NCI-H1105 (cell line): Measurements from ENCODE around the gene NXPE3.
"Not testable (repeated sequence)": the region's sequence is repeated elsewhere in the genome, so short reads cannot be mapped to it uniquely, and the experiment has no call there.

ENCODE experiments used
- DNase-seq: peaks from one replicate; lab custom pipeline; 2025; lab: John Stamatoyannopoulos, UW

Gene NXPE3

DNA sequence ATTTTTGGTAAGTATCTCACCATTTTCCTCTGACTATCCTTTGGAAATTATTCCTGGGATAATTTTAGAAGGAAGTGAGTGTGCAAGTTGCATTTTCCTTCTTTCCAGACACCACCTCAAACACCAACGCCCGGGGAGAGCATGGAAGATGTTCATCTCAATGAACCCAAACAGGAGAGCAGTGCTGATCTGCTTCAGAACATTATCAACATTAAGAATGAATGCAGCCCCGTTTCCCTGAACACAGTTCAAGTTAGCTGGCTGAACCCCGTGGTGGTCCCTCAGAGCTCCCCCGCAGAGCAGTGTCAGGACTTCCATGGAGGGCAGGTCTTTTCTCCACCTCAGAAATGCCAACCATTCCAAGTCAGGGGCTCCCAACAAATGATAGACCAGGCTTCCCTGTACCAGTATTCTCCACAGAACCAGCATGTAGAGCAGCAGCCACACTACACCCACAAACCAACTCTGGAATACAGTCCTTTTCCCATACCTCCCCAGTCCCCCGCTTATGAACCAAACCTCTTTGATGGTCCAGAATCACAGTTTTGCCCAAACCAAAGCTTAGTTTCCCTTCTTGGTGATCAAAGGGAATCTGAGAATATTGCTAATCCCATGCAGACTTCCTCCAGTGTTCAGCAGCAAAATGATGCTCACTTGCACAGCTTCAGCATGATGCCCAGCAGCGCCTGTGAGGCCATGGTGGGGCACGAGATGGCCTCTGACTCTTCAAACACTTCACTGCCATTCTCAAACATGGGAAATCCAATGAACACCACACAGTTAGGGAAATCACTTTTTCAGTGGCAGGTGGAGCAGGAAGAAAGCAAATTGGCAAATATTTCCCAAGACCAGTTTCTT lies 74.2 kb downstream of the NXPE3 start:
- DNase-seq, result no peak

- DNase-seq, result no peak
Measured at GRCh38 chr3:101853982-101854381, 75.0 kb downstream of the NXPE3 start.

- no peak for DNase-seq
Measured at GRCh38 chr3:101854608-101855304, 75.7 kb downstream of the NXPE3 start.

DNA sequence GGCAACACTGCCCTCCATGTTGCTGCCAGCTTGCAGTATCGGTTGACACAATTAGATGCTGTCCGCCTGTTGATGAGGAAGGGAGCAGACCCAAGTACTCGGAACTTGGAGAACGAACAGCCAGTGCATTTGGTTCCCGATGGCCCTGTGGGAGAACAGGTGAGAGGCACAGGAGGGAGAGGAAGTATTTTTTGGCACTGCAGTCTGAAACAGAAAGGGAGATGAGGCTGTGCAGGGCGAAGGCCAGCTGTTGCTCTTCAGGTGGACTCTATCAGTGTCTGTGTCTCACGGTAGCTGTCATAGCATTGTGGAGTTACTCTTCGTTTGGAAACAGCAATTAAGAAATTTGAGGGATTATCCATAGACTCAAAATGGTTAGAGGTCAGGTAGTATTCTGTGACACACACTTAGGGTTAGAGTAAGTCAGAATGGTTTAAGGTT lies 78.3 kb downstream of the NXPE3 start:
- no peak for DNase-seq

- DNase-seq, result no peak
Measured at GRCh38 chr3:101858464-101859030, 79.5 kb downstream of the NXPE3 start.

- DNase-seq, result no peak
Measured at GRCh38 chr3:101859882-101860448, 81.0 kb downstream of the NXPE3 start.

DNA sequence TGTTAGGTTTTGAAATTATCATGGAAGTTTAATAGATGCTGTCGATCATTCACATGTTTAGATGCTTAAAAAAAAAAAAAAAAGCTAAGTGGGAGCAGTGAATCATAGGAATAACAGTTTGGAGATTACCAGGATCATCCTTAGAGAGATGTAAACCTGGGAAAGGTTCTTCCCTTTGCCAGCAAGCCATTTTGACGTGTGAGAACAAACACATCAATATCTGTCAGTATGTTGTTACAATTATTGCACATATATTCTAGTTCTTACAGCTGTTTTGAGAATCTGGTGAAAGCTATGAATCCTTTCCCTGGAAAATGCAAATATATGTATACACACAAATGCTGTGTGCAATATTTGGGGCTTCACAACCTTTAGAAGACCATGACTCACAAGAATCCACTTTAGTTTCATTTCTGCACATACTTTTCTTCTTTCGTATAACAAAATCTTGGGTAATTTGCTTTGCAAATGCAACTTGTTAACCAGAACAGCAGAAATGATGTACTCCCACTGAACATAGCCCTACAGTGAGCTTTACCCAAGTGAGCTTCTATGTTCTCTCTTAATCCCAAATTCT lies 82.3 kb downstream of the NXPE3 start:
- no peak for DNase-seq

DNA sequence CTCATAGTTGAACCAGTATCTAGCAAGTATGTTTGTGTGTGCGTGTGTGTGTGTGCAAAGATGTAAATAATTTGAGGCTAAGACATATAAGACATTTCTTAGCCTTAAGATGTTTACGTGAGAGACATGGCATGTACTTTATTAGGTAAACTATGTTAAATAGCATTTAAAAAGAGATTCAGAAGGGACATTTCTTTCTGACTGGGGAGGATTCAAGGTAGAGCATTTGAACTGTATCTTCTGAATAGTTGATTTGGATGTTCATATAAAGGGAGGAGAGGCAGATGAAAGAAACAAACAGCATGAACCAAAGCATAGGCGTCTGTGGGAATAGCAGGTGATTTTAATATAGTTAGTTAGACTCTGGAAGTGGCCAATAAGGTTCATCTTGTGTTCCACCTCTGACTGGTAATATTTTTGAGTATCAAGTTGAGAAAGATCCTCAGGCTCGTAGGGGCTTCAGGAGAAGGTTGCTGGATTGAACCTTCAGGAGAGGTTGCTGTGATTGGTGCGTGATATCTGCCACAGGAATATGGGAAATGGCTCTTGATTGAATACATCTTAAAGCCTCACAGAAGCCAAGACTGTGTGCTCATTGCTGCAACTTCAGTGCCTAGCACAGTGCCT lies 82.9 kb downstream of the NXPE3 start:
- DNase-seq, result no peak

DNA sequence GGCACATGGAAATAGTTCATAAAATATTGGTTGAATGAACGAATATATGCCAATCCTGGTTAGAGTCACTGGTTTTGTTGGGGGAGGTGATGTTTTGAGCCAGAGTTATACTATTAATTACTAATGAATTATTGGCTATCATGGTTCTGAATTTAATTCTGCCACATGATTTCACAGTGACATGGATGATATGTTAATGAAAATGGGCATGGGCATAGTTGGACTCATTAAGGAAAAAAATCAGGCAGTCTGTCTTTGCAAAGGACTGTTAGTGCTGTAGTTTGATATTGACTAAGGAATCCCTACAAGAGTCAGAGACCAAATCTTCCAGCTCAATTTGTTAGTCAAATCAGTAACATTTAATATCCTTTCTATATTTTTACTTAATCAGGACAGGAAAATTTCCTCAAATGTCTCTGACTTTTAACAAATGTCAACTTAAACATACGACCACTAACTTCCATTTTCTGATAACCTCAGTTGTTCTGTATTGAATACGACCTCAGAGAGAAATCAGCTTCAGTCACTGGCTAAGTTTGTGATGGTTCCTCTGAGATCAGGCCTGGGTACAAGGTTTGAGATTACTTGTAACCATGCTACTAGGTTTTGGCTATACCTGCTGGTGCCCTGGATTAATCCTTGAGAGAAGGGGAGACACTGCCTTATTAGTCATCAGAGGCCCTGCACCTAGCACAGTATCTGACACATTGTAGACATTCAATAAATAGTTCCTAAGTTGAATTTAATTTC lies 83.6 kb downstream of the NXPE3 start:
- no peak for DNase-seq

- not testable (repeated sequence) for DNase-seq
Measured at GRCh38 chr3:101864926-101865325, 85.9 kb downstream of the NXPE3 start.

DNA sequence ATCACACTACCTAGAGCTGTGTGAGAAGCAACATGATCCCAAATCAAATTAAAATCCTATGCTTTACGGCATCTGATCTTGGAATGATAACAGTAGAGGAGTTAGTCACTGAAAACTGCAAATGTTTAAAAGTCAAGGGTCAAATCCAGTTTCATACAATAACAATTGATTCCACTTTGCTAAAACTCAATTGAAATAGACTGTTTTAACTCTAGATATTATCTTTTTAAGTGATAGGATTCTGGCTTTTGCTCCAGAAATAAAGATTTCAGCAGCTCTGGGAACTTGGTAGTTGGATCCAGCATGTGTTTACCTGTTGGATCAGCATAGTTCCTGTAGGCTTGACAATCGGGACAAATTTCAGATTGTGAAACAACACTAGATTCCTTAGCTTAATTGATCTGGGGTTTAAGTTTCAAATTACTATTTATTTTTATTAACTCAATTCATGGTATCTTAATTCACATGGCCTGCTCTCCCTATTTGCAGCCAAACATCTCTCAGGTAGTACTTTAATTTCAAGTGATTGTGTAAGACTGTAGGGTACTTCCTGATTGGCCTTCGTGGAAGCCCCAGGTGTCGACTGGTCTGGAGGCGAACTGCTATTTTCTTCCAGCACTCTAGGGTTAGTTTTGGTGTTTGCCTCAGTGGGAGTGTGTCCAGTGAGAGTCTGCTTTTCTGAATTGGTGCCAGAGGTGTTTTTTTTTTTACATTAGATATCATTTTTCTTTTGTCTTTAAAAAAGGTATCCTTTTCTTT lies 86.9 kb downstream of the NXPE3 start:
- DNase-seq, result no peak

GRCh38 chr3:101867511-101867910 lies 88.5 kb downstream of the NXPE3 start:
- DNase-seq, result no peak

GRCh38 chr3:101867996-101868395 lies 89.0 kb downstream of the NXPE3 start:
- DNase-seq, result no peak

GRCh38 chr3:101868534-101869464 lies 89.8 kb downstream of the NXPE3 start:
- no peak for DNase-seq

DNA sequence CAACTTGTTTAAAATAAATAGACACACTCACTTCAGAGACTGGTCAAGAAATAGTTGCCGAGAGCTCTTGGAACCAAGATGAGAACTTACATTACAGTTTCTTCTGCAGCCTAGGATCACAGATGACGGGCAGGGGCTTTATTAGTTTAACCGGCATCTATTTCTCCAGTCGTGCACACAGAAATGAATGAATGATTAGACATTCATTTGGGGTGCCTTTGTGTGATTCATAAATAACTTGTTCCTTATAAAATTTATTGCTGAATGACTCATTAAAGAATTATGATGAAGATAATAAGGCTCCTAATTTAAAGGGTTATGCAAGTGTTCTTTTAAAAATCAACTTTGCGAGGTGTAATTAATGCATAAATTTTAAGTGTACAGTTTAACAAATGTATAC lies 91.1 kb downstream of the NXPE3 start:
- DNase-seq, result no peak

GRCh38 chr3:101873619-101874018 lies 94.6 kb downstream of the NXPE3 start:
- DNase-seq, result no peak

GRCh38 chr3:101876142-101876541 lies 97.1 kb downstream of the NXPE3 start:
- no peak for DNase-seq
